ENCODE data around the gene NT5C3B.
"Not testable (repeated sequence)": the region's sequence is repeated elsewhere in the genome, so short reads cannot be mapped to it uniquely, and the experiment has no call there.

Gene NT5C3B

GRCh38 chr17:41839448-41839847, 3.4 kb upstream of the NT5C3B start:
- not testable (repeated sequence) for DNase-seq (ENCODE audit: low spot score)

GRCh38 chr17:41837761-41838538, 1.9 kb upstream of the NT5C3B start, which contains the start of gene KLHL10:
Gene KLHL10, plus strand, starts transcription at chr17:41837825. Its CDS starts 108 bp downstream, at chr17:41837933.
- no peak for DNase-seq (ENCODE audit: low spot score)

- no peak for DNase-seq (ENCODE audit: low spot score)
These were observed 641 bp upstream of the NT5C3B start for GRCh38 chr17:41836550-41837196.

GRCh38 chr17:41835214-41835799, 725 bp downstream of the NT5C3B start:
- no peak for DNase-seq (ENCODE audit: low spot score)

GRCh38 chr17:41829961-41830360, 6.1 kb downstream of the NT5C3B start:
- not testable (repeated sequence) for DNase-seq (ENCODE audit: low spot score)

- no peak for DNase-seq (ENCODE audit: low spot score)
These were observed 10.7 kb downstream of the NT5C3B start for GRCh38 chr17:41825175-41825845.

GRCh38 chr17:41824086-41824485, 11.9 kb downstream of the NT5C3B start:
- no peak for DNase-seq (ENCODE audit: low spot score)

- no peak for DNase-seq (ENCODE audit: low spot score)
These were observed 12.5 kb downstream of the NT5C3B start for GRCh38 chr17:41823580-41823979.

- no peak for DNase-seq (ENCODE audit: low spot score)
These were observed 12.9 kb downstream of the NT5C3B start for GRCh38 chr17:41823141-41823524.

- DNase-seq (ENCODE audit: low spot score): no peak
These were observed 13.6 kb downstream of the NT5C3B start for GRCh38 chr17:41822216-41823140.

GRCh38 chr17:41821776-41822175, 14.3 kb downstream of the NT5C3B start:
- no peak for DNase-seq (ENCODE audit: low spot score)

GRCh38 chr17:41818024-41818423, 18.0 kb downstream of the NT5C3B start:
- DNase-seq (ENCODE audit: low spot score): no peak

GRCh38 chr17:41816637-41817320, 19.3 kb downstream of the NT5C3B start:
- DNase-seq (ENCODE audit: low spot score): no peak

GRCh38 chr17:41814195-41814594, 21.8 kb downstream of the NT5C3B start:
- DNase-seq (ENCODE audit: low spot score): no peak

GRCh38 chr17:41813699-41814124, 22.3 kb downstream of the NT5C3B start:
- DNase-seq (ENCODE audit: low spot score): no peak

GRCh38 chr17:41813152-41813680, 22.8 kb downstream of the NT5C3B start:
- DNase-seq (ENCODE audit: low spot score): no peak

GRCh38 chr17:41812381-41813151, 23.5 kb downstream of the NT5C3B start, which contains the start of gene FKBP10:
Gene FKBP10, plus strand, starts transcription at chr17:41813004. Its CDS starts 31 bp downstream, at chr17:41813035.
- DNase-seq (ENCODE audit: low spot score): no peak

GRCh38 chr17:41811549-41812380, 24.3 kb downstream of the NT5C3B start, which contains the start of gene P3H4:
Gene P3H4, minus strand, starts transcription at chr17:41811949. Its CDS starts 34 bp downstream, at chr17:41811915.
- DNase-seq (ENCODE audit: low spot score): peak; percentile 70
